GM18520 (cell line): ENCODE results near the gene STIP1.

ENCODE experiments used
- ATAC-seq: cut with Tn5 transposase; IDR thresholded peaks from one replicate; pipeline ENCODE4 v1.9.1; 2021; ENCODE audit not compliant: unreplicated experiment

STIP1 gene

GRCh38 chr11:64185693-64186491 is at the start of gene STIP1:
TSS of gene STIP1 (plus strand) at chr11:64186171. CDS start at chr11:64186262, 91 bp downstream.
- ATAC-seq: peak; percentile 84

- ATAC-seq: no peak
Observed at GRCh38 chr11:64136765-64137441, 49.1 kb upstream of the STIP1 start.

- no peak for ATAC-seq
Observed at GRCh38 chr11:64138398-64138797, 47.6 kb upstream of the STIP1 start.

- no peak for ATAC-seq
Observed at GRCh38 chr11:64139049-64139448, 46.9 kb upstream of the STIP1 start.

- no peak for ATAC-seq
Observed at GRCh38 chr11:64140082-64140481, 45.9 kb upstream of the STIP1 start.

- ATAC-seq: no peak
Observed at GRCh38 chr11:64141081-64141783, 44.7 kb upstream of the STIP1 start.

DNA sequence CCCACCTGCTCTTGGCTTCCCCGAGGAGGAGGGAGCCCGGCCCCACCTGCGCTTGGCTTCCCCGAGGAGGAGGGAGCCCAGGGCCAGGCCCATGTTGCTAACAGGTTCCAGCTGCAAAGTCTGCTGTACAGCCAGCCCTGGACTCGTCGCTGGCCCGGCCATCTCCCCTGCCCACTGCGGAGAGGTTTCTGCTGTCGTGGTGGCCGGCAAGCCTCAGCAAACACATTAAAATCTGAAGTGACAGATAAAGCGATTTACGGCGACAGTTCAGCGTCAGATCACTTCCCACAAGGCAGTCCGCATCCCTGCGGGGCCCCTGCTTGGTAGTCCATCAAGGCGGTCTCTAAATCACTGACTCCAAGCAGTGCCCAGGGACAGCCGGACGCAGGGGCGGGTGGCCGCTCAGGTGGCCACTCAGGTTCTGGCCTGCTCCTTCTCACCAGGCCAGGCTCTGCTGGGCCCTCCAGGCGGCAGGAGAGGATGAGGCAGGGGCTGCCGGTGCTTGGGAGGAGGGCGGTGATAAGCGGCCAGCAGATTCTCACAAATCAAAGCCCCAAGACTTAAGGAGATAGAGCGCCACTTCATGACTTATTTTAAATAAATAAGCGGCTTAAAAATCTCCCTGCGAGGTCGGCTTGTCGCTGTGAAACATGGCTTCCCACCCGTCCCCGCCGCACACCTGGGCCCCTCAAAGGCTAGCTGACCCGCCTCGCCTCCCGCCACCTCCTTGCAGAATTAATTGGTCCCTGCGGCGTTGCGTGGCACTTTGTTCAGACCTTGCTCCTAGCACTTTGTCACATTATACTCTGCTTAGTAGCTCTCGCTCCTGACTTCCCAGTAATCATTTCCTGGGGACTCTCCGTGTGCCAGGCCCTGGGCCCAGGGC is 41.1 kb upstream of the STIP1 start:
- no peak for ATAC-seq

DNA sequence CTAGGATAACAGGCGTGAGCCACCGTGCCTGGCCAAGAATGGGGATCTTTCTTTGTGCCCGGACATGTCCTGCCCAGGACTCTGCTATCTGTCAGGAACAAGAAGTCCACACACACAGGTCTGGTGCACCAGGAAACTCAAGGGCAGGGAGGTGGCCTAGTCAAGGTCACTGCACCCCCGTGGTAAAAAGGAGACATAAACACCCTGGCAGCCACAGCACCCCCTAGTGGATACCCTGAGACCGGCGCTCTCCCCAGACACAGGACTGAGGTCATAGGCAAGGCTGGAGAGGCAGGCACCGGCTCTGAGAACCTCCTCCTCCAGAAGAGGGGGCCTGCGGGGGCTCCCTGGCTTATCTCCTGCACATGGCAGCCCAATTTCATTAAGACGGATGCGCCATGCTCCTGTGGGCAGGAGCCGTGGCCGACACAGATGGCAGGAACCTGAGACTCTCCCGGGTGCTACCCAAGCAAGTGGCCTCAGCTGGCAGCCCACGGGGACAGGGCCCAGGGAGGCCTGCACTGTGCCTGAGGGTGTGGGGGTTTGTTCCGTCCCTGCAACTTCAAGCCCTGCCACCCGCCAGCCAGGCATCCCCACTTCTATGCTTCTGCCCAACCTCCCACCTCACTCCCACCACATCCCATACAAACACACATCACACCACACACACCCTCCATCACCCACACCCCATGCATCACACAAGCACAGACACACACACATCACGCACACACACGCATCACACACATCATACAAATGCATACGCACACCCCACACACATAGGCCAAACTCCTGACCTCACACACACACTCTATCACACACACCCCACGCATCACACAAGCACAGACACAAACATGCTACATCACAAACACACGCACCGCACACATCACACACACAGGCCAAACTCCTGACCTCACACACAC is 39.7 kb upstream of the STIP1 start:
- ATAC-seq: no peak

DNA sequence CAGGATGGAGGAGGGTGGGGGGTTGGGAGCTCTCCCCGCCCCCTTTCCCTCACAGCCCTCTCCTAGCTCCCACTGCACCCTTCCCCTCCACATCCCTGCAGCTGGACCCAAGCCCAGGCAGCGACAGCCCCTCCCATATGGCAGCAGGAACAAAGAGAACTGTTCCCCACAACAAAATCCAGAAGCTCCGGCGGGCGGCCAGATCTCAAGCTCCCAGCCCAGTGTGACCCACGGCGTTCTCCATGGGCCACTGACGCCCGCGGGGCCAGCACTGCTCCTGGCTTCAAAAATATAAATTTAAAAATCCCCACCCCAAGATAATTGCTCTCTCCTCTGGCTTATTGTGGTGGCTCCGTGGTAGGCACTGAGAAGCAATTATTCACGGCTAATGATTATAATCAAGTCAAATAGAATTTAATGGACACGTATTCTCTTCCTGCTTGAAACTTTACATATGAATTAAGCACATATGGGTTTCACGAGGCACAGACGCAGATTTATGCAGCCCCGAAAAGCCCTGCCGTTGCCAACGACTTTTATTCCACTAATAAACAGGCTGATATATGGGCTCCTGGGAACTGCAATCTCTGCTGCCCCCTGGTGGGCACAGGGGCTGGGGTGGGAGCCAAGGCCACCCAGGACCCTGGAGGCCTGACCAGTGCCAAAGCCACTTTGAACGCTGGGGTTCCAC is 37.6 kb upstream of the STIP1 start:
- no peak for ATAC-seq

GRCh38 chr11:64148917-64149617 is 36.9 kb upstream of the STIP1 start:
- no peak for ATAC-seq

GRCh38 chr11:64150051-64150450 is 35.9 kb upstream of the STIP1 start:
- ATAC-seq: no peak

DNA sequence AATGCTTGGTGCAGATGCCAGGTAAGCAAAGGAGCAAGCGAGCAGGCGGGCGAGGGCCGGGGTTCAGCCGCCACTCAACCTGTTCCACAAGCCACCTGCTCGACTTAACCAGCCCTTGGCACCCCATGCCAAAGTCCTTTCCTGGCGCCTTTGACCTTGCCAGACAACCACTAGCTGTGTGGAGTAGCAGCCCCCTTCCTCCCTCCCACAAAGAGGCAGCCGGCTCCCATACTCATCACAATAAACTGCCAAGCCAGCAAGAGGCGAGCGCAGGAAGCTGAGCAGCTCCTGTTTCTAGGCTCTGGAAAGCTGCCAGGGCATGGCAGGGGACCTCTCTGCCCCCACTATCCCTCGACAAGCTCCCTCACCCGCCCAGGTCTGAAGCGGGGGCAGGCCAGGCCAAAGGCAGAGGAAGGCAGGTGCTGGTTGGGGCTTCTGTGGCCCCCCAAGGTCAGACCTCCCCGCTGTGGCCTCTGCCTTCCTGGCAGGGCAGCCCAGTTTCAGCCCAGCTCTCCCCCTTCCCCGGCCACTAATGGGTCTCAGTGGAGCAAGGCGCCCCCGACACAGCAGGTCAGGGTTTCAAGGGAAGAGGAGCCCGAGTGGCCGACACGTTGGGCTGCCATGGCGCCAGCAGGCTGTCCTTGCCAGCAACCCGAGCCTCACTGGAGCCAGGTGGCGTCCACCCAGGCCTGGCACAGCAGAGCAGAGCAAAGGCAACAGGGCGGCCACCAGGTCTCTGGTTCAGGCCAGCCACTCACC is 35.3 kb upstream of the STIP1 start:
- no peak for ATAC-seq

DNA sequence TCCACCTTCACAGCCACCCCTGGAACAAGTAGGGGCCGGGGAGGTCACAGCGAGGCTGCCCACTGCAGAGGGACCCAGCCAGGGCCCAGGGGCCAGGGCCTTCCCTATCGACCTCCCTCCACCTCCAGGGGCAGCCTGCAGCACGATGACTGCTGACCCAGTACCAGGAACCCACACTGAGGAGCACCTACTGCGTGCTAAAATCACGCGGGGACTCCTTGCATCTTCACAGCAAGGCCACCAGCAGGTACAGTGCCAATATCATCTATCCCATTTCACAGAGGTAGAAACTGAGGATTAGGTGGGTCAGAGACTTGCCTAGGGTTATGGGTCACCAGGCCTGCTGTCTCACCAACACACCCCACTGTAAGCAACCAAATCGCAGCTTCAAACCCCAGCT is 34.6 kb upstream of the STIP1 start:
- ATAC-seq: no peak

- ATAC-seq: peak; percentile 40
Observed at GRCh38 chr11:64152841-64153691, 32.9 kb upstream of the STIP1 start.

DNA sequence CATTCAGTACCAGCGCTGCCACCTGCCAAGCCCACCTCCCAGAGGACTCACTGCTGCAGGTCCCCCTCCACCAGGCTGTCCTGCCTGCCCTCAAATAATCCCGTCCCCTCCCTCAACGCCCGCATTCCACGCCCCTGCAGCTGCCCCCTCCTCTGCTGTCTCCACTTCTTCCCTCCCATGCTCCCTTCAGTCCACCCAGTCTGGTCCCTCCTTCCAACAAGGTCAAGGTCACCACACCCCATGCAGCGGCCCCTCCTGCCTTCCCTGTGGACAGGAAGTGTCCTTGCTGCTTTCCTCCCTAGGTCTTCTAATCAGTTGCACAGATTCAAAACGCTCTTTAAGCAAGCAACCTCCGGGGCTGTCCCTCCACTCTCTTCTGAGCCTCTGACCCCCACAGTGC is 32.2 kb upstream of the STIP1 start:
- no peak for ATAC-seq

DNA sequence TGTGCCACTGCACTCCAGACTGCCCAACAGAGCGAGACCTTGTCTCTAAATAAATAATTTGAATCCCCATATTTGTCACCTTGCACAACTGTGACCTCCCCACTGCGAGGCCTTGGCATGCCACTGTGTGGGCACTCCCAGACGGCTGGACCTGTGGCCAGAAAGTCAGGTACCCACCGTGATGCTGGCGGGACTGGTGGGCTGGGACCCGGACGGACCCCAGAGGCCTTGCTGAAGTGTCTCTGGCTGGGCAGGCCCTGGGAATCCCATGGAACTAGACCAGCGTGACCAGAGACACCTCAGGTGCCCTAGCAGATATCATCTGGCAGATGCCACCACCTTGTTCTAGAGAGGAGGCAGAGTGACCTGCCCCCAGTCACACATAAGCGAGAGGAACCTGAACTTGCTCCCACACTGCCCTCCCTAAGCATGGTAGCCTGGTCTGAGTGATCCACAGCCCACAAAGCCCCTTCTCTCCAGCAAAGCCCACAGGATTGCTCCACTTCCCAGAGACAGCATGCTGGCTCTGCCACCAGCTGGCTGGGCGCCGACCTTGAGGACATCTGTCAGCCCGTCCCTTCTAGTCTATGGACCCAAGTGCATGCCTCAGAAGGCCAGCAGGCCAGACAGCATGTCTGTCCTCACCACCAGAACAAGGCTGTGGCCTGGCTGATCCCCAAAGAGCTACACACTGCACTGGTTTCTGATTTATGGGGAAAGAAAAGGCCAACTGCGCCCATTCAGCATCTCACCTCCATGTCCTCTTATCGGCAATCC is 29.5 kb upstream of the STIP1 start:
- ATAC-seq: no peak
